Neural progenitor cell (in vitro differentiated cells): ENCODE measurements around the gene CCT8L2. TPM values are rescaled to one million over a fixed set of nuclear protein-coding genes. Genes with fewer than 3 reads are reported as not detected.
"Not testable (repeated sequence)": the region's sequence is repeated elsewhere in the genome, so short reads cannot be mapped to it uniquely, and the experiment has no call there.

Source experiments
- DNase-seq: peaks from one replicate; pipeline ENCODE4 v3.0.0-alpha.2; 2016; ENCODE audit warnings: low spot score
- H2AFZ ChIP-seq: fragments of 200-600 bp; sonication (generic); replicated peaks from 2 replicates; pipeline ENCODE4 v1.6.1; 2016; ENCODE audit warnings: antibody characterized with exemption
- H3F3A ChIP-seq: fragments of 200-600 bp; sonication (generic); 2 replicates; pipeline ENCODE4 v1.6.1; 2016; ENCODE audit warnings: antibody characterized with exemption, low read depth
- H3K27ac ChIP-seq: fragments of 200-600 bp; sonication (generic); 2 replicates; pipeline ENCODE4 v1.5.1; 2016; ENCODE audit warnings: mild to moderate bottlenecking
- H3K27me3 ChIP-seq: fragments of 200-600 bp; sonication (generic); 2 replicates; pipeline ENCODE4 v1.6.1; 2016; ENCODE audit warnings: mild to moderate bottlenecking, moderate library complexity
- H3K36me3 ChIP-seq: fragments of 200-600 bp; sonication (generic); 2 replicates; pipeline ENCODE4 v1.5.1; 2016
- H3K4me1 ChIP-seq: fragments of 200-600 bp; sonication (generic); 2 replicates; pipeline ENCODE4 v1.6.1; 2016; ENCODE audit warnings: mixed run types
- H3K4me2 ChIP-seq: fragments of 200-600 bp; sonication (generic); 2 replicates; pipeline ENCODE4 v1.6.1; 2016
- H3K4me3 ChIP-seq: fragments of 200-600 bp; sonication (generic); 2 replicates; pipeline ENCODE4 v1.5.1; 2016
- H3K79me2 ChIP-seq: fragments of 200-600 bp; sonication (generic); 2 replicates; pipeline ENCODE4 v1.6.1; 2016; ENCODE audit warnings: low read depth
- H3K9ac ChIP-seq: fragments of 200-600 bp; sonication (generic); 2 replicates; pipeline ENCODE4 v1.6.1; 2016
- H3K9me3 ChIP-seq: fragments of 200-600 bp; sonication (generic); 2 replicates; pipeline ENCODE4 v1.5.1; 2016; ENCODE audit warnings: low read depth
- H4K20me1 ChIP-seq: fragments of 200-600 bp; sonication (generic); 2 replicates; pipeline ENCODE4 v1.6.1; 2016; ENCODE audit warnings: low read depth
- H3K27ac Mint-ChIP-seq: 3 replicates; pipeline ENCODE4 v1.8.0; 2021; ENCODE audit warnings: mixed read lengths
- H3K27me3 Mint-ChIP-seq: 2 replicates; pipeline ENCODE4 v1.8.0; 2022; ENCODE audit warnings: low read depth, mild to moderate bottlenecking, inconsistent platforms, moderate library complexity, mixed read lengths; ENCODE audit not compliant: insufficient read depth
- H3K36me3 Mint-ChIP-seq: 3 replicates; pipeline ENCODE4 v1.8.0; 2021; ENCODE audit warnings: mixed read lengths
- H3K4me1 Mint-ChIP-seq: 3 replicates; pipeline ENCODE4 v1.8.0; 2021; ENCODE audit warnings: mixed read lengths
- H3K4me3 Mint-ChIP-seq: 3 replicates; pipeline ENCODE4 v1.8.0; 2021; ENCODE audit warnings: mild to moderate bottlenecking, moderate library complexity, mixed read lengths
- H3K9me3 Mint-ChIP-seq: 3 replicates; pipeline ENCODE4 v1.8.0; 2020; ENCODE audit warnings: mixed read lengths
- CTCF ChIP-seq: fragments of 200-600 bp; sonication (generic); IDR thresholded peaks from 2 replicates; pipeline ENCODE4 v1.5.1; 2017; ENCODE audit warnings: antibody characterized with exemption, mild to moderate bottlenecking
- EZH2 ChIP-seq: fragments of 200-600 bp; sonication (generic); IDR thresholded peaks from 2 replicates; pipeline ENCODE4 v1.6.1; 2017; ENCODE audit warnings: antibody characterized with exemption, mild to moderate bottlenecking, moderate library complexity
- EZH2phosphoT487 ChIP-seq: fragments of 200-600 bp; sonication (generic); IDR thresholded peaks from 2 replicates; pipeline ENCODE4 v1.6.1; 2017; ENCODE audit warnings: antibody characterized with exemption
- total RNA-seq: library from RNA; depleted of rRNA; stranded (reverse); fragments of >200 nt; gene quantifications from 2 replicates; pipeline ENCODE4 v1.2.3, GENCODE V29; 2015; ENCODE audit warnings: low replicate concordance

The CCT8L2 gene
- total RNA-seq, 1 donor from 2014 or later = not detected

- no peak overlapping the region for H3K4me2 ChIP-seq
- H4K20me1 ChIP-seq = no peaks in the 10 kb centered on the region
- H3K4me1 ChIP-seq = no peaks in the 10 kb centered on the region
- no peak overlapping the region for H3K9ac ChIP-seq
- no peaks in the 10 kb centered on the region for H3K4me1 Mint-ChIP-seq
- H3K27ac ChIP-seq = no peak overlapping the region
- TF ChIP-seq CTCF = no peak
- TF ChIP-seq EZH2phosphoT487 = no peak
- TF ChIP-seq EZH2 = no peak
- no peaks in the 10 kb centered on the region for H3K9me3 ChIP-seq
- H3K79me2 ChIP-seq = no peaks in the 10 kb centered on the region
- H3K27me3 ChIP-seq = no peaks in the 10 kb centered on the region
- H3K9me3 Mint-ChIP-seq = peaks cover 37% of the 10 kb centered on the region
- H3K4me3 Mint-ChIP-seq = no peak overlapping the region
- no peaks in the 10 kb centered on the region for H3K36me3 ChIP-seq
- no peaks in the 10 kb centered on the region for H3F3A ChIP-seq
- no peak overlapping the region for H2AFZ ChIP-seq
- H3K4me3 ChIP-seq = no peak overlapping the region
- no peak overlapping the region for H3K27ac Mint-ChIP-seq
- H3K27me3 Mint-ChIP-seq = peaks cover 4% of the 10 kb centered on the region
- no peaks in the 10 kb centered on the region for H3K36me3 Mint-ChIP-seq
- DNase-seq = no peak
Observed at GRCh38 chr22:16586170-16586569, 6.4 kb downstream of the CCT8L2 start.

GRCh38 chr22:16580872-16581271 is 11.7 kb downstream of the CCT8L2 start:
- not testable (repeated sequence) for H3K4me1 ChIP-seq, H3K4me2 ChIP-seq, H3K4me3 ChIP-seq, H3K27ac ChIP-seq, H3K27me3 Mint-ChIP-seq, H3F3A ChIP-seq, H3K4me3 Mint-ChIP-seq, DNase-seq, H2AFZ ChIP-seq, H3K36me3 ChIP-seq, H3K27ac Mint-ChIP-seq, H3K9ac ChIP-seq, H3K27me3 ChIP-seq, H4K20me1 ChIP-seq, H3K9me3 ChIP-seq, H3K36me3 Mint-ChIP-seq, H3K4me1 Mint-ChIP-seq, H3K79me2 ChIP-seq
- peaks cover 15% of the 10 kb centered on the region for H3K9me3 Mint-ChIP-seq

- H3K79me2 ChIP-seq, H3K36me3 Mint-ChIP-seq, H3F3A ChIP-seq, H3K27me3 Mint-ChIP-seq, H3K27ac ChIP-seq, H4K20me1 ChIP-seq, H3K4me2 ChIP-seq, H3K4me1 Mint-ChIP-seq, H3K4me3 Mint-ChIP-seq, H3K4me3 ChIP-seq, H3K27ac Mint-ChIP-seq, H3K36me3 ChIP-seq, H2AFZ ChIP-seq, H3K9me3 Mint-ChIP-seq, H3K9ac ChIP-seq, DNase-seq, H3K27me3 ChIP-seq, H3K4me1 ChIP-seq: not testable (repeated sequence)
- H3K9me3 ChIP-seq = peaks cover 15% of the 10 kb centered on the region
Observed at GRCh38 chr22:16569240-16569834, 23.3 kb downstream of the CCT8L2 start.

GRCh38 chr22:16568425-16568758 is 24.2 kb downstream of the CCT8L2 start:
- Histone ChIP-seq H3K27me3 (no peaks in the 10 kb centered on the region), H2AFZ (no peak overlapping the region), H3K4me3 (no peak overlapping the region), H3K4me2 (no peak overlapping the region), H3K9ac (no peak overlapping the region), H3K27ac (no peak overlapping the region), H3K4me1 (no peaks in the 10 kb centered on the region), H4K20me1 (no peaks in the 10 kb centered on the region), H3K36me3 (no peaks in the 10 kb centered on the region), H3F3A (no peaks in the 10 kb centered on the region), H3K9me3 (peaks cover 12% of the 10 kb centered on the region), H3K79me2 (no peaks in the 10 kb centered on the region)
- no peak for DNase-seq
- TF ChIP-seq EZH2 (no peak), EZH2phosphoT487 (no peak), CTCF (no peak)
- H3K27me3 Mint-ChIP-seq = no peaks in the 10 kb centered on the region
- H3K36me3 Mint-ChIP-seq = no peaks in the 10 kb centered on the region
- peaks cover 8% of the 10 kb centered on the region for H3K9me3 Mint-ChIP-seq
- H3K4me3 Mint-ChIP-seq = no peak overlapping the region
- H3K4me1 Mint-ChIP-seq = no peaks in the 10 kb centered on the region
- H3K27ac Mint-ChIP-seq = no peak overlapping the region

GRCh38 chr22:16567617-16568424 is 24.8 kb downstream of the CCT8L2 start:
- H3K79me2 ChIP-seq, H3K27ac Mint-ChIP-seq, H2AFZ ChIP-seq, H3K36me3 ChIP-seq, H3K4me1 ChIP-seq, H3K4me3 ChIP-seq, H3K27me3 Mint-ChIP-seq, H3K4me2 ChIP-seq, H3F3A ChIP-seq, H3K4me3 Mint-ChIP-seq, H3K27ac ChIP-seq, H3K9me3 Mint-ChIP-seq, DNase-seq, H3K9ac ChIP-seq, H3K4me1 Mint-ChIP-seq, H3K36me3 Mint-ChIP-seq, H4K20me1 ChIP-seq, H3K27me3 ChIP-seq: not testable (repeated sequence)
- peaks cover 12% of the 10 kb centered on the region for H3K9me3 ChIP-seq

- H2AFZ ChIP-seq, H3K9me3 ChIP-seq, H3K4me3 Mint-ChIP-seq, H3K27ac ChIP-seq, H3K27ac Mint-ChIP-seq, H3K79me2 ChIP-seq, DNase-seq, H3K4me3 ChIP-seq, H4K20me1 ChIP-seq, H3F3A ChIP-seq, H3K4me1 ChIP-seq, H3K4me2 ChIP-seq, H3K4me1 Mint-ChIP-seq, H3K36me3 Mint-ChIP-seq, H3K9ac ChIP-seq, H3K27me3 ChIP-seq, H3K27me3 Mint-ChIP-seq, H3K36me3 ChIP-seq: not testable (repeated sequence)
- H3K9me3 Mint-ChIP-seq = peaks cover 12% of the 10 kb centered on the region
Observed at GRCh38 chr22:16566421-16567151, 26.0 kb downstream of the CCT8L2 start.
